ENCODE results near the gene UNK.

Gene UNK

GRCh38 chr17:75813081-75814020, 28.7 kb downstream of the UNK start:
- no peak for TF ChIP-seq TAF1 (IDR thresholded peaks at IDR 0.05; ENCODE audit: low read depth)
- TF ChIP-seq TEAD4 (IDR thresholded peaks at IDR 0.05), result no peak
- no peak for TF ChIP-seq NFIC (IDR thresholded peaks at IDR 0.05)
- TF ChIP-seq EP300 (IDR thresholded peaks at IDR 0.05; ENCODE audit: borderline replicate concordance), result no peak
- TF ChIP-seq USF1 (IDR thresholded peaks at IDR 0.05), result no peak
- TF ChIP-seq YY1 (IDR thresholded peaks at IDR 0.05; ENCODE audit: low read depth), result no peak
- no peak for TF ChIP-seq TCF12 (IDR thresholded peaks at IDR 0.05; ENCODE audit: low read depth)
- TF ChIP-seq, protein P1, sequence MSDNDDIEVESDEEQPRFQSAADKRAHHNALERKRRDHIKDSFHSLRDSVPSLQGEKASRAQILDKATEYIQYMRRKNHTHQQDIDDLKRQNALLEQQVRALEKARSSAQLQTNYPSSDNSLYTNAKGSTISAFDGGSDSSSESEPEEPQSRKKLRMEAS (IDR thresholded peaks at IDR 0.05), result no peak
- TF ChIP-seq EGR1 (IDR thresholded peaks at IDR 0.05), result no peak
- no peak for TF ChIP-seq CEBPB (IDR thresholded peaks at IDR 0.05)
- no peak for TF ChIP-seq ZBTB7A (IDR thresholded peaks at IDR 0.05; ENCODE audit: low read depth)
- no peak for TF ChIP-seq RAD21 (IDR thresholded peaks at IDR 0.05; ENCODE audit: low read depth)
- no peak for TF ChIP-seq CREB1 (IDR thresholded peaks at IDR 0.05; ENCODE audit: low read depth)
- TF ChIP-seq FOXM1 (IDR thresholded peaks at IDR 0.05; ENCODE audit: borderline replicate concordance, low read depth), result no peak
- TF ChIP-seq, protein P2, sequence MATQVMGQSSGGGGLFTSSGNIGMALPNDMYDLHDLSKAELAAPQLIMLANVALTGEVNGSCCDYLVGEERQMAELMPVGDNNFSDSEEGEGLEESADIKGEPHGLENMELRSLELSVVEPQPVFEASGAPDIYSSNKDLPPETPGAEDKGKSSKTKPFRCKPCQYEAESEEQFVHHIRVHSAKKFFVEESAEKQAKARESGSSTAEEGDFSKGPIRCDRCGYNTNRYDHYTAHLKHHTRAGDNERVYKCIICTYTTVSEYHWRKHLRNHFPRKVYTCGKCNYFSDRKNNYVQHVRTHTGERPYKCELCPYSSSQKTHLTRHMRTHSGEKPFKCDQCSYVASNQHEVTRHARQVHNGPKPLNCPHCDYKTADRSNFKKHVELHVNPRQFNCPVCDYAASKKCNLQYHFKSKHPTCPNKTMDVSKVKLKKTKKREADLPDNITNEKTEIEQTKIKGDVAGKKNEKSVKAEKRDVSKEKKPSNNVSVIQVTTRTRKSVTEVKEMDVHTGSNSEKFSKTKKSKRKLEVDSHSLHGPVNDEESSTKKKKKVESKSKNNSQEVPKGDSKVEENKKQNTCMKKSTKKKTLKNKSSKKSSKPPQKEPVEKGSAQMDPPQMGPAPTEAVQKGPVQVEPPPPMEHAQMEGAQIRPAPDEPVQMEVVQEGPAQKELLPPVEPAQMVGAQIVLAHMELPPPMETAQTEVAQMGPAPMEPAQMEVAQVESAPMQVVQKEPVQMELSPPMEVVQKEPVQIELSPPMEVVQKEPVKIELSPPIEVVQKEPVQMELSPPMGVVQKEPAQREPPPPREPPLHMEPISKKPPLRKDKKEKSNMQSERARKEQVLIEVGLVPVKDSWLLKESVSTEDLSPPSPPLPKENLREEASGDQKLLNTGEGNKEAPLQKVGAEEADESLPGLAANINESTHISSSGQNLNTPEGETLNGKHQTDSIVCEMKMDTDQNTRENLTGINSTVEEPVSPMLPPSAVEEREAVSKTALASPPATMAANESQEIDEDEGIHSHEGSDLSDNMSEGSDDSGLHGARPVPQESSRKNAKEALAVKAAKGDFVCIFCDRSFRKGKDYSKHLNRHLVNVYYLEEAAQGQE (IDR thresholded peaks at IDR 0.05; ENCODE audit: low read depth), result no peak

GRCh38 chr17:75814021-75814395, 29.4 kb downstream of the UNK start:
- TF ChIP-seq RAD21 (IDR thresholded peaks at IDR 0.05; ENCODE audit: low read depth) (no peak), TAF1 (IDR thresholded peaks at IDR 0.05; ENCODE audit: low read depth) (no peak), TEAD4 (IDR thresholded peaks at IDR 0.05) (no peak), FOXM1 (IDR thresholded peaks at IDR 0.05; ENCODE audit: borderline replicate concordance, low read depth) (no peak), EP300 (IDR thresholded peaks at IDR 0.05; ENCODE audit: borderline replicate concordance) (no peak), USF1 (IDR thresholded peaks at IDR 0.05) (no peak), CEBPB (IDR thresholded peaks at IDR 0.05) (no peak), YY1 (IDR thresholded peaks at IDR 0.05; ENCODE audit: low read depth) (no peak), TCF12 (IDR thresholded peaks at IDR 0.05; ENCODE audit: low read depth) (no peak), EGR1 (IDR thresholded peaks at IDR 0.05) (no peak)
- TF ChIP-seq, protein P2 (IDR thresholded peaks at IDR 0.05; ENCODE audit: low read depth), result no peak
- TF ChIP-seq, protein P1 (IDR thresholded peaks at IDR 0.05), result no peak

DNA sequence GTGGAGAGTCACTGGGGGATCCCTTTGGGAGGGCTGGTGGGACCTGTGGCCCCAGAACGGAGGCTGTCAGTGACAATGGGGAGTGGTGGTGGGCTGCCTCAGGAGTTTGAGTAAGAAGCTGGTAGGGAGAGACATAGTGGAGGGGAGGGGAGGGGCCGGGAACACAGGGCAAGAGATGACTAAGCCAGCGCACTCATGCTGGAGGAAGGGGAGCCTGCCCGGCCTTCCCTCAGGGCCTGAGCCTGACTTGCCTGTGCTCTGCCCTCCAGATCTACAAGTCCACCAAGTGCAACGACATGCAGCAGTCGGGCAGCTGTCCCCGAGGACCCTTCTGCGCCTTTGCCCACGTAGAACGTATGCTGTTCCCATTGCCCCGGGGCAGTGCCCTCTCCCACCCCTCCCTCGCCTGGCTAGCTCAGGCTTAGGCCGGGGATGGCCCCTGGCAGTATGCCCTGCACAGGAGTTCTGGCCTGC, 30.3 kb downstream of the UNK start:
- TF ChIP-seq TEAD4 (IDR thresholded peaks at IDR 0.05) (no peak), FOXM1 (IDR thresholded peaks at IDR 0.05; ENCODE audit: borderline replicate concordance, low read depth) (no peak), TCF12 (IDR thresholded peaks at IDR 0.05; ENCODE audit: low read depth) (no peak), CREB1 (IDR thresholded peaks at IDR 0.05; ENCODE audit: low read depth) (no peak), EP300 (IDR thresholded peaks at IDR 0.05; ENCODE audit: borderline replicate concordance) (no peak), TAF1 (IDR thresholded peaks at IDR 0.05; ENCODE audit: low read depth) (no peak)
- TF ChIP-seq, protein P2 (IDR thresholded peaks at IDR 0.05; ENCODE audit: low read depth), result no peak

DNA sequence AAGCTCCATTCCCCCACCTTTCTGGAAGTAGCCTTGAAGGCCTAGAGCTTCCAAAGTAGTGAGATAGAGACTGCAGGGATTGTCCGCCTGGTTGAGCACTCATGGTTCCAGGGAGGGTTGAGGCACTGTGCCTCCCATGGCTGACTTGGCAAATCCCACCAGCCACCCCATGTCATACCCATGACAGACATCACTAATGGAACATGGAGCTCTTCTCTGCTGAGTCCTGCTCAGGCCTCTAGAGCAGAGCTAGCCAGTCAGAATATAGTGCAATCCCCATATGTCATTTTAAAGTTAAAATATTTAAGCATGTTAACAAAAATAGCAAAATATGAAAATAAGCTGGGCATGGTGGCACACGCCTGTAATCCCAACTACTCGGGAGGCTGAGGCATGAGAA, 30.8 kb downstream of the UNK start:
- no peak for TF ChIP-seq CREB1 (IDR thresholded peaks at IDR 0.05; ENCODE audit: low read depth)
- TF ChIP-seq USF1 (IDR thresholded peaks at IDR 0.05), result no peak
- TF ChIP-seq EGR1 (IDR thresholded peaks at IDR 0.05), result no peak
- no peak for TF ChIP-seq RAD21 (IDR thresholded peaks at IDR 0.05; ENCODE audit: low read depth)
